ENCODE measurements around the gene VPS41. TPM values are rescaled to one million over a fixed set of nuclear protein-coding genes. Genes with fewer than 3 reads are reported as not detected.

Gene VPS41
- total RNA-seq, 1 experiment from 2014 or later, result 86.0 TPM

GRCh38 chr7:38795593-38795992 is 113.4 kb downstream of the VPS41 start:
- in situ Hi-C loops (cut with HindIII; ENCODE audit: low pct_unique_long_range_greater_than_20kb, low sequenced_read_pairs), result no loop called here

GRCh38 chr7:38781991-38782390 is 127.0 kb downstream of the VPS41 start:
- DNase-seq (ENCODE audit: low read depth, low spot score), result no peak
- in situ Hi-C loops (cut with HindIII; ENCODE audit: low pct_unique_long_range_greater_than_20kb, low sequenced_read_pairs), result no loop called here

More at GRCh38 chr7:38795593-38795992, 113.4 kb downstream of the VPS41 start:
- peak; percentile 30 for DNase-seq (ENCODE audit: low read depth, low spot score)

DNA sequence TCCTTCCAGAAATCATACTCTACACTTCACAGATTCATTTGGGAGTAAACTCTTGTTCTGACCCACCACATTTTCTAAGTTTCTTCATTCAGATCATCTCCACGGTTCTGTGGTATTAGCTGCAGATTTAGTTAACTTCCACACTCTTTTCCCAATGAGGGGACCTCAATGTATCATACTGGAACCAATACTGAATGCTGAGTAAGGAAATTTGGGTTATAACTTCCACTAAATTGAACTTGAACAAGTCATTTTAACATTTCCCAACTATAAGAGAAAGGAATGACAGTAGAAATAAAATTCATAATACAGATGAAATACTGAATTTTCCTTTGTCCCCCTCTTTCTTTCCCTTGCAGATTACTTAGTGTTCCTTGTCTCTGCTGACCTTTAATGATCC is 131.4 kb downstream of the VPS41 start:
- no peak for DNase-seq (ENCODE audit: low read depth, low spot score)

GRCh38 chr7:38775506-38776175 is 133.3 kb downstream of the VPS41 start:
- in situ Hi-C loops (cut with HindIII; ENCODE audit: low pct_unique_long_range_greater_than_20kb, low sequenced_read_pairs), result no loop called here
- no peak for DNase-seq (ENCODE audit: low read depth, low spot score)

More for the DNA sequence above, 131.4 kb downstream of the VPS41 start:
- in situ Hi-C loops (cut with HindIII; ENCODE audit: low pct_unique_long_range_greater_than_20kb, low sequenced_read_pairs), result no loop called here

DNA sequence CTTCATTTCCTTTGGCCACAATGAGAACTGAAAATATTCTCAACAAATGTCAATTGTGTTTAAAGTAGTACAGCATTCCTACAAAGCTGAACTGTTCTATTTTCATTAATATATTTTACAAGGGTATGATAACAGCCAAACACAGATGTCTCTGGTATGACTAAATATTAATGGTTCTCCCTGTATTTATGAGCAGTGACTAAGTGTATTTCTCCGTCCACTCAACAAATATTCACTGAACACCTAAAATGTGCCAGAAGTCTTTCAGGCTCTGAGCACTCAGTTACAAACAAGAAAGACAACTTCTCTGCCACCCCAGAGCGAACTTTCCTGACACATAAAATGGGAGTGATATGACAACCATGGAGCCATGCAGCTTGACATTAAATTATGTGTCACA is 135.6 kb downstream of the VPS41 start:
- DNase-seq (ENCODE audit: low read depth, low spot score), result no peak
- in situ Hi-C loops (cut with HindIII; ENCODE audit: low pct_unique_long_range_greater_than_20kb, low sequenced_read_pairs), result no loop called here

GRCh38 chr7:38760226-38760625 is 148.8 kb downstream of the VPS41 start:
- in situ Hi-C loops (cut with HindIII; ENCODE audit: low pct_unique_long_range_greater_than_20kb, low sequenced_read_pairs), result no loop called here
- DNase-seq (ENCODE audit: low read depth, low spot score), result no peak

DNA sequence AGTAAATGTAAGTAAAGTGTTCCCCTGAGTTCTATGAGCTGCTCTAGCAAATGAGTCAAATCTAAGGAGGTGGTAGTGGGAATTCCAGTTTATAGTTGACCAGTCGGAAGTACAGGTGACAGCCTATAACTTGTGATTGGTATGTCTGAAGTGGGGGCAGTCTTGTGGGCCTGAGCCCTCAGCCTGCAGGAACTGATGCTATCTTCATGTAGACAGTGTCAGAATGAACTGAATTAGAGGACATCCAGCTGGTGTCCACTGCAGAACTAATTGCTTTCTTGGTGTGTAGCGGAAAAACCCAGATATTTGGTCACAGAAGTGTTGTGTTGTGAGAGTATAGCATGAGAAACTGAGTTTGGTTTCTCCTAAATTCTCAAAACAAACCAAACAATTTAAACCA is 150.0 kb downstream of the VPS41 start:
- in situ Hi-C loops (cut with HindIII; ENCODE audit: low pct_unique_long_range_greater_than_20kb, low sequenced_read_pairs), result no loop called here
- no peak for DNase-seq (ENCODE audit: low read depth, low spot score)

DNA sequence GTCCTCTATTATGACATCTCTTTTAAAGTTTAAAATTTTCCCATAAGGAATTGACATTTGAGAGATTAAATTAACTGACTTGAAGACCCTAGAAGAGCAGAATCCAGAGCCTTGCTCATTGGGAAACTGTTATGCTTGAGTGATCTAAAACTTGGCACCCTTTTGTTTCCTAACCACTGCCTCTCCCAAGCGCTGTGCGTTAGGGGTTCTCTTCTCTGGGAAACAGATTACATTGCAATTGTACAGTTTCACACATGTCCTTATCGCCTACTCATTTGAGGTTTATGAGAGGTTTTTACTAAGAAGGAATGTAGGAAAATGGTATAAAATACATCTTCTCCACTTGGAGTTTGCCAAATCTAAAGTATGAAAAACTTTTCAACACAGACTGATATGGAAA is 151.1 kb downstream of the VPS41 start:
- DNase-seq (ENCODE audit: low read depth, low spot score), result no peak
- in situ Hi-C loops (cut with HindIII; ENCODE audit: low pct_unique_long_range_greater_than_20kb, low sequenced_read_pairs), result no loop called here

GRCh38 chr7:38756521-38756920 is 152.5 kb downstream of the VPS41 start:
- no peak for DNase-seq (ENCODE audit: low read depth, low spot score)
- in situ Hi-C loops (cut with HindIII; ENCODE audit: low pct_unique_long_range_greater_than_20kb, low sequenced_read_pairs), result no loop called here

DNA sequence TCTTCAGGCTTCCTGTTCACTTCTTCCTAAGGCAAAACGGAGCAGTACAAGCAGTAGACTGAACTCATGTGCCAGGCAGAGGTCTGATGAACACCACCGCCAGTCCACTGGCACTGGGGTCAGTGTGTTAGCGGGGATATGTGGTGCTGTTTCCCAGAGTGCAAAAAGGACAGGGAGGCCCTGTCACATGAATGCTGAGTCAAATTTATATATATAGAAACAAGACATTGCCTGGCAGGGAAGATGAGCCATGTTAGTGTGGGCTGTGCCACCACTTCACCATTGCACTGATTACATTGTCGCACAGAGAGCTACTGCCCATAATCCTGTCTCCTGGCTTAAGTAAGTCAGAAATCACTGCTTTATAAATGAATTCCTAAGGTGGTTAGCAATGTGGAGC is 155.6 kb downstream of the VPS41 start:
- no peak for DNase-seq (ENCODE audit: low read depth, low spot score)
- in situ Hi-C loops (cut with HindIII; ENCODE audit: low pct_unique_long_range_greater_than_20kb, low sequenced_read_pairs), result no loop called here

GRCh38 chr7:38751416-38751815 is 157.6 kb downstream of the VPS41 start:
- DNase-seq (ENCODE audit: low read depth, low spot score), result no peak
- in situ Hi-C loops (cut with HindIII; ENCODE audit: low pct_unique_long_range_greater_than_20kb, low sequenced_read_pairs), result no loop called here

GRCh38 chr7:38748056-38748610 is 160.9 kb downstream of the VPS41 start:
- in situ Hi-C loops (cut with HindIII; ENCODE audit: low pct_unique_long_range_greater_than_20kb, low sequenced_read_pairs), result no loop called here
- peak; percentile 16 for DNase-seq (ENCODE audit: low read depth, low spot score)

GRCh38 chr7:38746438-38746837 is 162.6 kb downstream of the VPS41 start:
- no peak for DNase-seq (ENCODE audit: low read depth, low spot score)
- in situ Hi-C loops (cut with HindIII; ENCODE audit: low pct_unique_long_range_greater_than_20kb, low sequenced_read_pairs), result no loop called here

DNA sequence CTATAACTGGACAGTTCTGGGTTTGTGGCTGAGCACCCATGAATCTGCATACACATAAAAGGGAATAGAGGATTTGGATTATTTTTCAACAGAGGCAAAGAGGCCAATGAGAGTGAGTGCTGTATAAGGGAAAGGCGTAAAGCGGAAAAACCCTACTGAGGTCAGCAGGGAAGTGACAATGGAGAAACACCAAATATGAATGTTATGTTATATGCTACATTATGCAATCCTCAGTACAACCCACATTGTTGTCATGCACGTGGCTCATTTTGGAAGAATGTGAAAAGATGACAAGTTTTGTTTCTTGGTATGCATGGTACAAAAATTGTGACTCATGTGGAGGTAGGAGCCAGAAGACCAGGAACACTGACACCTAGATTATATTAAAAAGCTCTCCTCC is 164.2 kb downstream of the VPS41 start:
- DNase-seq (ENCODE audit: low read depth, low spot score), result no peak
- in situ Hi-C loops (cut with HindIII; ENCODE audit: low pct_unique_long_range_greater_than_20kb, low sequenced_read_pairs), result no loop called here

GRCh38 chr7:38743899-38744298 is 165.1 kb downstream of the VPS41 start:
- DNase-seq (ENCODE audit: low read depth, low spot score), result no peak
- in situ Hi-C loops (cut with HindIII; ENCODE audit: low pct_unique_long_range_greater_than_20kb, low sequenced_read_pairs), result no loop called here

- in situ Hi-C loops (cut with HindIII; ENCODE audit: low pct_unique_long_range_greater_than_20kb, low sequenced_read_pairs), result no loop called here
- no peak for DNase-seq (ENCODE audit: low read depth, low spot score)
Observed at GRCh38 chr7:38740041-38740440, 168.9 kb downstream of the VPS41 start.

GRCh38 chr7:38736138-38736537 is 172.9 kb downstream of the VPS41 start:
- DNase-seq (ENCODE audit: low read depth, low spot score), result no peak
- in situ Hi-C loops (cut with HindIII; ENCODE audit: low pct_unique_long_range_greater_than_20kb, low sequenced_read_pairs), result no loop called here

GRCh38 chr7:38731215-38731614 is 177.8 kb downstream of the VPS41 start:
- in situ Hi-C loops (cut with HindIII; ENCODE audit: low pct_unique_long_range_greater_than_20kb, low sequenced_read_pairs), result no loop called here
- DNase-seq (ENCODE audit: low read depth, low spot score), result no peak

DNA sequence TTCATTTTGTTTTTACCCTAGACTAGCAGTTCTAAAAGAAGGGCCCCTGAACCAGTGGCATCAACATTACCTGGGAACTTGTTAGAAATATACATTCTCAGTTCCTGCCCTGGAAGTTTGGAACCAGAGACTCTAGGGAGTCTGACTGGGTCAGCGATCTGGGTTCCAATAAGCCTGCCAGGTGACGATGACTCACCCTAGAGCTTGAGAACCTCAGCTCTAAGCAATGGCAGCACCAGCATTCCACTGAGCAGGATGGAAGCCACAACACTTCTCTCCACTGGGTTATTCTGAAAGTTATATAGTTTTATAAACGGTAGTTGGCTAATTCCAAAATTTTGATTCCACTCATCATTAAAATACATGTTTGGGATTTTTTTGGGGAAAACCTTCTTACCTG is 180.8 kb downstream of the VPS41 start:
- no peak for DNase-seq (ENCODE audit: low read depth, low spot score)
- in situ Hi-C loops (cut with HindIII; ENCODE audit: low pct_unique_long_range_greater_than_20kb, low sequenced_read_pairs), result no loop called here
